ENCODE results near the gene FGF1.

FGF1 gene

GRCh38 chr5:142644640-142645361, 41.1 kb downstream of the FGF1 start:
- no peak for DNase-seq (ENCODE audit: extremely low read depth in 1 of 2, low read depth in 1 of 2)

GRCh38 chr5:142644127-142644526, 41.8 kb downstream of the FGF1 start:
- no peak for DNase-seq (ENCODE audit: extremely low read depth in 1 of 2, low read depth in 1 of 2)

- DNase-seq (ENCODE audit: extremely low read depth in 1 of 2, low read depth in 1 of 2) = no peak
Measured at GRCh38 chr5:142643634-142644033, 42.3 kb downstream of the FGF1 start.

GRCh38 chr5:142642427-142642826, 43.5 kb downstream of the FGF1 start:
- DNase-seq (ENCODE audit: extremely low read depth in 1 of 2, low read depth in 1 of 2) = no peak

GRCh38 chr5:142641711-142642110, 44.2 kb downstream of the FGF1 start:
- DNase-seq (ENCODE audit: extremely low read depth in 1 of 2, low read depth in 1 of 2) = no peak

GRCh38 chr5:142640316-142641005, 45.4 kb downstream of the FGF1 start:
- no peak for DNase-seq (ENCODE audit: extremely low read depth in 1 of 2, low read depth in 1 of 2)

GRCh38 chr5:142639455-142639854, 46.4 kb downstream of the FGF1 start:
- no peak for DNase-seq (ENCODE audit: extremely low read depth in 1 of 2, low read depth in 1 of 2)

GRCh38 chr5:142637871-142638270, 48.0 kb downstream of the FGF1 start:
- DNase-seq (ENCODE audit: extremely low read depth in 1 of 2, low read depth in 1 of 2) = no peak

- no peak for DNase-seq (ENCODE audit: extremely low read depth in 1 of 2, low read depth in 1 of 2)
Measured at GRCh38 chr5:142636698-142637324, 49.1 kb downstream of the FGF1 start.

- DNase-seq (ENCODE audit: extremely low read depth in 1 of 2, low read depth in 1 of 2) = no peak
Measured at GRCh38 chr5:142636093-142636492, 49.8 kb downstream of the FGF1 start.

GRCh38 chr5:142634216-142635011, 51.5 kb downstream of the FGF1 start:
- no peak for DNase-seq (ENCODE audit: extremely low read depth in 1 of 2, low read depth in 1 of 2)

GRCh38 chr5:142630927-142631539, 54.9 kb downstream of the FGF1 start:
- DNase-seq (ENCODE audit: extremely low read depth in 1 of 2, low read depth in 1 of 2) = no peak

GRCh38 chr5:142627383-142628217, 58.3 kb downstream of the FGF1 start:
- DNase-seq (ENCODE audit: extremely low read depth in 1 of 2, low read depth in 1 of 2) = no peak

GRCh38 chr5:142626786-142627185, 59.1 kb downstream of the FGF1 start:
- no peak for DNase-seq (ENCODE audit: extremely low read depth in 1 of 2, low read depth in 1 of 2)

GRCh38 chr5:142626099-142626498, 59.8 kb downstream of the FGF1 start:
- no peak for DNase-seq (ENCODE audit: extremely low read depth in 1 of 2, low read depth in 1 of 2)

GRCh38 chr5:142621227-142621626, 64.7 kb downstream of the FGF1 start:
- no peak for DNase-seq (ENCODE audit: extremely low read depth in 1 of 2, low read depth in 1 of 2)

- no peak for DNase-seq (ENCODE audit: extremely low read depth in 1 of 2, low read depth in 1 of 2)
Measured at GRCh38 chr5:142619815-142620214, 66.1 kb downstream of the FGF1 start.

- DNase-seq (ENCODE audit: extremely low read depth in 1 of 2, low read depth in 1 of 2) = no peak
Measured at GRCh38 chr5:142618130-142618523, 67.8 kb downstream of the FGF1 start.

- DNase-seq (ENCODE audit: extremely low read depth in 1 of 2, low read depth in 1 of 2) = no peak
Measured at GRCh38 chr5:142617416-142618129, 68.3 kb downstream of the FGF1 start.
